Right lobe of liver (tissue), 4 donors: ENCODE data around the gene PLXNC1.

Experiments used
- POLR2A ChIP-seq: fragments of 450-650 bp; IDR thresholded peaks from one replicate; pipeline ENCODE4 v1.6.1; 2017; ENCODE audit warnings: antibody characterized with exemption, mild to moderate bottlenecking
- TF ChIP-seq, protein P1 (sequence below), 4 donors: fragments of 200-600 bp in 3 of 4; fragments of 450-650 bp in 1 of 4; IDR thresholded peaks; one replicate each; pipeline versions ENCODE4 v1.5.1 to v1.8.0; 2016 to 2022; ENCODE audit warnings: antibody characterized with exemption in 4 of 4, mild to moderate bottlenecking in 2 of 4
- donor health status: DM: no; HTN: no; CAD: no.
- donor health status: DM: no; HTN: no; CAD: no.
- donor health status: DM: no; HTN: yes; CAD: no.

DNA sequence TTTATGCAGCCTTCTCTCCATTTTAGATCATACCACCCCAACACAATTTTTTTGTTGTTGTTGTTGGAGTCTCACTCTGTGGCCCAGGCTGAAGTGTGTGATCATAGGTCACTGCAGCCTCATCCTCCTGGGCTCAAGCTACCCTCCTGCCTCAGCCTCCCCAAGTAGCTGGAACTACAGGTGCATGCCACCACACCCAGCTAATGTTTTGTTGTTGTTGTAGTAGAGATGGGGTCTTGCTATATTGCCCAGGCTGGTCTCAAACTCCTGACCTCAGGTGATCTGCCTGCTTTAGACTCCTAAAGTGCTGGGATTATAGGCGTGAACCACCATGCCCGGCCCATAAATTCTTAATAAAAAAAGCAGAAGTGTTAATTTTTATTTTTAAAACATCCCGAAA is 111.6 kb downstream of the PLXNC1 start:
- TF ChIP-seq POLR2A, result no peak
- TF ChIP-seq, protein P1, sequence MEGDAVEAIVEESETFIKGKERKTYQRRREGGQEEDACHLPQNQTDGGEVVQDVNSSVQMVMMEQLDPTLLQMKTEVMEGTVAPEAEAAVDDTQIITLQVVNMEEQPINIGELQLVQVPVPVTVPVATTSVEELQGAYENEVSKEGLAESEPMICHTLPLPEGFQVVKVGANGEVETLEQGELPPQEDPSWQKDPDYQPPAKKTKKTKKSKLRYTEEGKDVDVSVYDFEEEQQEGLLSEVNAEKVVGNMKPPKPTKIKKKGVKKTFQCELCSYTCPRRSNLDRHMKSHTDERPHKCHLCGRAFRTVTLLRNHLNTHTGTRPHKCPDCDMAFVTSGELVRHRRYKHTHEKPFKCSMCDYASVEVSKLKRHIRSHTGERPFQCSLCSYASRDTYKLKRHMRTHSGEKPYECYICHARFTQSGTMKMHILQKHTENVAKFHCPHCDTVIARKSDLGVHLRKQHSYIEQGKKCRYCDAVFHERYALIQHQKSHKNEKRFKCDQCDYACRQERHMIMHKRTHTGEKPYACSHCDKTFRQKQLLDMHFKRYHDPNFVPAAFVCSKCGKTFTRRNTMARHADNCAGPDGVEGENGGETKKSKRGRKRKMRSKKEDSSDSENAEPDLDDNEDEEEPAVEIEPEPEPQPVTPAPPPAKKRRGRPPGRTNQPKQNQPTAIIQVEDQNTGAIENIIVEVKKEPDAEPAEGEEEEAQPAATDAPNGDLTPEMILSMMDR (IDR thresholded peaks at IDR 0.05), result no peak
